HEK293 (cell line): ENCODE results near the gene MAL.

Source experiments
- KLF16 ChIP-seq: fragments of 450-650 bp; formaldehyde crosslinking; IDR thresholded peaks from 2 replicates; pipeline ENCODE4 v1.5.1; 2017; ENCODE audit warnings: missing biosample characterization, missing genetic modification characterization
- TCF7L2 ChIP-seq: IDR thresholded peaks from 2 replicates; pipeline ENCODE4 v1.6.1; 2011; ENCODE audit warnings: low read depth, mild to moderate bottlenecking, inconsistent platforms, low read length, moderate library complexity, borderline replicate concordance
- ZBTB20 ChIP-seq: fragments of 450-650 bp; formaldehyde crosslinking; IDR thresholded peaks from 2 replicates; pipeline ENCODE4 v1.5.1; 2016; ENCODE audit warnings: missing biosample characterization, missing genetic modification characterization
- ZBTB21 ChIP-seq: fragments of 450-650 bp; formaldehyde crosslinking; IDR thresholded peaks from 2 replicates; pipeline ENCODE4 v1.5.1; 2017; ENCODE audit warnings: missing biosample characterization, missing genetic modification characterization
- ZNF24 ChIP-seq: fragments of 450-650 bp; formaldehyde crosslinking; IDR thresholded peaks from 2 replicates; pipeline ENCODE4 v1.5.1; 2016; ENCODE audit warnings: missing biosample characterization, missing genetic modification characterization
- ZNF530 ChIP-seq: fragments of 450-650 bp; formaldehyde crosslinking; IDR thresholded peaks from 2 replicates; pipeline ENCODE4 v1.5.1; 2016; ENCODE audit warnings: low read depth, missing biosample characterization, missing genetic modification characterization
- ZNF629 ChIP-seq: fragments of 450-650 bp; formaldehyde crosslinking; IDR thresholded peaks from 2 replicates; pipeline ENCODE4 v1.5.1; 2017; ENCODE audit warnings: missing biosample characterization, missing genetic modification characterization
- ZNF792 ChIP-seq: fragments of 450-650 bp; formaldehyde crosslinking; IDR thresholded peaks from 2 replicates; pipeline ENCODE4 v1.5.1; 2016; ENCODE audit warnings: missing biosample characterization, missing genetic modification characterization
- TF ChIP-seq, protein P1 (sequence below): IDR thresholded peaks from 2 replicates; pipeline ENCODE4 v1.6.1; 2011; ENCODE audit warnings: mild to moderate bottlenecking, low read depth, low read length, borderline replicate concordance
- TF ChIP-seq, protein P2 (sequence below): fragments of 450-650 bp; formaldehyde crosslinking; IDR thresholded peaks from 2 replicates; pipeline ENCODE4 v1.5.1; 2016; ENCODE audit warnings: missing biosample characterization, missing genetic modification characterization
- TF ChIP-seq, protein P3 (sequence below): fragments of 450-650 bp; formaldehyde crosslinking; IDR thresholded peaks from 2 replicates; pipeline ENCODE4 v1.5.1; 2017; ENCODE audit warnings: missing biosample characterization, missing genetic modification characterization
- TF ChIP-seq, protein P4 (sequence below): fragments of 450-650 bp; formaldehyde crosslinking; IDR thresholded peaks from 2 replicates; pipeline ENCODE4 v1.5.1; 2016; ENCODE audit warnings: missing biosample characterization, missing genetic modification characterization
- TF ChIP-seq, protein P5 (sequence below): fragments of 450-650 bp; formaldehyde crosslinking; IDR thresholded peaks from 2 replicates; pipeline ENCODE4 v1.5.1; 2017; ENCODE audit warnings: missing biosample characterization, missing genetic modification characterization

DNA sequence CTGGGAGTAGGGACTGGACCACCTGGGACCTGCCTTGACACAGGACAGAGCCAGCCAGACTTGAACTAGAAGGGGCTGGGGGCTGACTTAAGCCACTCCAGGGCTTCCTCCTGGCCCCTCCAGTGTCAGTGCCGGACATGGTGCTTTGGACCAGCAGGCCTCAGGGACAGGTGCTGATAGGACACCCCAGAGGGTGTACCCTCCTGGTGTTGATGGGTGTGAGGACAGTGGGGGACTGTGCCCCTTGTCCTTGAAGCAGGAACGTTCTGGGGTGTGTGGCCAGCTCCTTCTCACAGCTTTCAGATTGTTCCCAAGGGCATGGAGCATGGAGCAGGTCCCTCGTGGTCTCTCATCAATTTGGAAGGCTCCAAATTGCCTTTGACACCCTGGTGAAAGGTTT is 6.8 kb downstream of the MAL start:
- TF ChIP-seq TCF7L2 (no peak), KLF16 (tag by site-specific recombination) (no peak), ZNF629 (tag by site-specific recombination) (no peak), ZBTB21 (tag by site-specific recombination) (no peak), ZNF530 (tag by site-specific recombination) (no peak), ZNF24 (tag by site-specific recombination) (no peak), ZNF792 (no peak), ZBTB20 (tag by site-specific recombination) (no peak)
- TF ChIP-seq, protein P1, sequence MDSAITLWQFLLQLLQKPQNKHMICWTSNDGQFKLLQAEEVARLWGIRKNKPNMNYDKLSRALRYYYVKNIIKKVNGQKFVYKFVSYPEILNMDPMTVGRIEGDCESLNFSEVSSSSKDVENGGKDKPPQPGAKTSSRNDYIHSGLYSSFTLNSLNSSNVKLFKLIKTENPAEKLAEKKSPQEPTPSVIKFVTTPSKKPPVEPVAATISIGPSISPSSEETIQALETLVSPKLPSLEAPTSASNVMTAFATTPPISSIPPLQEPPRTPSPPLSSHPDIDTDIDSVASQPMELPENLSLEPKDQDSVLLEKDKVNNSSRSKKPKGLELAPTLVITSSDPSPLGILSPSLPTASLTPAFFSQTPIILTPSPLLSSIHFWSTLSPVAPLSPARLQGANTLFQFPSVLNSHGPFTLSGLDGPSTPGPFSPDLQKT = no peak
- TF ChIP-seq, protein P2, sequence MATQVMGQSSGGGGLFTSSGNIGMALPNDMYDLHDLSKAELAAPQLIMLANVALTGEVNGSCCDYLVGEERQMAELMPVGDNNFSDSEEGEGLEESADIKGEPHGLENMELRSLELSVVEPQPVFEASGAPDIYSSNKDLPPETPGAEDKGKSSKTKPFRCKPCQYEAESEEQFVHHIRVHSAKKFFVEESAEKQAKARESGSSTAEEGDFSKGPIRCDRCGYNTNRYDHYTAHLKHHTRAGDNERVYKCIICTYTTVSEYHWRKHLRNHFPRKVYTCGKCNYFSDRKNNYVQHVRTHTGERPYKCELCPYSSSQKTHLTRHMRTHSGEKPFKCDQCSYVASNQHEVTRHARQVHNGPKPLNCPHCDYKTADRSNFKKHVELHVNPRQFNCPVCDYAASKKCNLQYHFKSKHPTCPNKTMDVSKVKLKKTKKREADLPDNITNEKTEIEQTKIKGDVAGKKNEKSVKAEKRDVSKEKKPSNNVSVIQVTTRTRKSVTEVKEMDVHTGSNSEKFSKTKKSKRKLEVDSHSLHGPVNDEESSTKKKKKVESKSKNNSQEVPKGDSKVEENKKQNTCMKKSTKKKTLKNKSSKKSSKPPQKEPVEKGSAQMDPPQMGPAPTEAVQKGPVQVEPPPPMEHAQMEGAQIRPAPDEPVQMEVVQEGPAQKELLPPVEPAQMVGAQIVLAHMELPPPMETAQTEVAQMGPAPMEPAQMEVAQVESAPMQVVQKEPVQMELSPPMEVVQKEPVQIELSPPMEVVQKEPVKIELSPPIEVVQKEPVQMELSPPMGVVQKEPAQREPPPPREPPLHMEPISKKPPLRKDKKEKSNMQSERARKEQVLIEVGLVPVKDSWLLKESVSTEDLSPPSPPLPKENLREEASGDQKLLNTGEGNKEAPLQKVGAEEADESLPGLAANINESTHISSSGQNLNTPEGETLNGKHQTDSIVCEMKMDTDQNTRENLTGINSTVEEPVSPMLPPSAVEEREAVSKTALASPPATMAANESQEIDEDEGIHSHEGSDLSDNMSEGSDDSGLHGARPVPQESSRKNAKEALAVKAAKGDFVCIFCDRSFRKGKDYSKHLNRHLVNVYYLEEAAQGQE = no peak
- TF ChIP-seq, protein P3, sequence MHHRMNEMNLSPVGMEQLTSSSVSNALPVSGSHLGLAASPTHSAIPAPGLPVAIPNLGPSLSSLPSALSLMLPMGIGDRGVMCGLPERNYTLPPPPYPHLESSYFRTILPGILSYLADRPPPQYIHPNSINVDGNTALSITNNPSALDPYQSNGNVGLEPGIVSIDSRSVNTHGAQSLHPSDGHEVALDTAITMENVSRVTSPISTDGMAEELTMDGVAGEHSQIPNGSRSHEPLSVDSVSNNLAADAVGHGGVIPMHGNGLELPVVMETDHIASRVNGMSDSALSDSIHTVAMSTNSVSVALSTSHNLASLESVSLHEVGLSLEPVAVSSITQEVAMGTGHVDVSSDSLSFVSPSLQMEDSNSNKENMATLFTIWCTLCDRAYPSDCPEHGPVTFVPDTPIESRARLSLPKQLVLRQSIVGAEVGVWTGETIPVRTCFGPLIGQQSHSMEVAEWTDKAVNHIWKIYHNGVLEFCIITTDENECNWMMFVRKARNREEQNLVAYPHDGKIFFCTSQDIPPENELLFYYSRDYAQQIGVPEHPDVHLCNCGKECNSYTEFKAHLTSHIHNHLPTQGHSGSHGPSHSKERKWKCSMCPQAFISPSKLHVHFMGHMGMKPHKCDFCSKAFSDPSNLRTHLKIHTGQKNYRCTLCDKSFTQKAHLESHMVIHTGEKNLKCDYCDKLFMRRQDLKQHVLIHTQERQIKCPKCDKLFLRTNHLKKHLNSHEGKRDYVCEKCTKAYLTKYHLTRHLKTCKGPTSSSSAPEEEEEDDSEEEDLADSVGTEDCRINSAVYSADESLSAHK = no peak
- TF ChIP-seq, protein P4, sequence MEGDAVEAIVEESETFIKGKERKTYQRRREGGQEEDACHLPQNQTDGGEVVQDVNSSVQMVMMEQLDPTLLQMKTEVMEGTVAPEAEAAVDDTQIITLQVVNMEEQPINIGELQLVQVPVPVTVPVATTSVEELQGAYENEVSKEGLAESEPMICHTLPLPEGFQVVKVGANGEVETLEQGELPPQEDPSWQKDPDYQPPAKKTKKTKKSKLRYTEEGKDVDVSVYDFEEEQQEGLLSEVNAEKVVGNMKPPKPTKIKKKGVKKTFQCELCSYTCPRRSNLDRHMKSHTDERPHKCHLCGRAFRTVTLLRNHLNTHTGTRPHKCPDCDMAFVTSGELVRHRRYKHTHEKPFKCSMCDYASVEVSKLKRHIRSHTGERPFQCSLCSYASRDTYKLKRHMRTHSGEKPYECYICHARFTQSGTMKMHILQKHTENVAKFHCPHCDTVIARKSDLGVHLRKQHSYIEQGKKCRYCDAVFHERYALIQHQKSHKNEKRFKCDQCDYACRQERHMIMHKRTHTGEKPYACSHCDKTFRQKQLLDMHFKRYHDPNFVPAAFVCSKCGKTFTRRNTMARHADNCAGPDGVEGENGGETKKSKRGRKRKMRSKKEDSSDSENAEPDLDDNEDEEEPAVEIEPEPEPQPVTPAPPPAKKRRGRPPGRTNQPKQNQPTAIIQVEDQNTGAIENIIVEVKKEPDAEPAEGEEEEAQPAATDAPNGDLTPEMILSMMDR (tag by site-specific recombination) = no peak
- TF ChIP-seq, protein P5, sequence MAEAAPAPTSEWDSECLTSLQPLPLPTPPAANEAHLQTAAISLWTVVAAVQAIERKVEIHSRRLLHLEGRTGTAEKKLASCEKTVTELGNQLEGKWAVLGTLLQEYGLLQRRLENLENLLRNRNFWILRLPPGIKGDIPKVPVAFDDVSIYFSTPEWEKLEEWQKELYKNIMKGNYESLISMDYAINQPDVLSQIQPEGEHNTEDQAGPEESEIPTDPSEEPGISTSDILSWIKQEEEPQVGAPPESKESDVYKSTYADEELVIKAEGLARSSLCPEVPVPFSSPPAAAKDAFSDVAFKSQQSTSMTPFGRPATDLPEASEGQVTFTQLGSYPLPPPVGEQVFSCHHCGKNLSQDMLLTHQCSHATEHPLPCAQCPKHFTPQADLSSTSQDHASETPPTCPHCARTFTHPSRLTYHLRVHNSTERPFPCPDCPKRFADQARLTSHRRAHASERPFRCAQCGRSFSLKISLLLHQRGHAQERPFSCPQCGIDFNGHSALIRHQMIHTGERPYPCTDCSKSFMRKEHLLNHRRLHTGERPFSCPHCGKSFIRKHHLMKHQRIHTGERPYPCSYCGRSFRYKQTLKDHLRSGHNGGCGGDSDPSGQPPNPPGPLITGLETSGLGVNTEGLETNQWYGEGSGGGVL = no peak
